PC-3 (cell line): ENCODE data around the gene C1QTNF2. TPM values are rescaled to one million over a fixed set of nuclear protein-coding genes. Genes with fewer than 3 reads are reported as not detected.

Experiments
- ATAC-seq: fragments of 200-7000 bp; cut with Tn5 transposase; 2 replicates; pipeline ENCODE4 v1.9.1; 2020; ENCODE audit warnings: mild to moderate bottlenecking, moderate library complexity
- BruUV-seq: library from RNA; stranded (reverse); fragments of 400-500 nt; replicated peaks from 2 replicates; lab custom pipeline; 2021; lab: Mats Ljungman, UMichigan
- CTCF ChIA-PET: fragments of 300-600 bp; sonication (Branson Sonifier 250); formaldehyde crosslinking; loops from one replicate; lab custom pipeline; 2022; ENCODE audit warnings: antibody characterized with exemption; lab: Charles Lee
- POLR2A ChIA-PET: fragments of 300-600 bp; sonication (Branson Sonifier 250); formaldehyde crosslinking; loops from one replicate; lab custom pipeline; 2022; ENCODE audit warnings: antibody characterized with exemption; ENCODE audit not compliant: unreplicated experiment; lab: Charles Lee
- DNase-seq: peaks from one replicate; pipeline ENCODE4 v3.0.0-alpha.2; 2015
- H2AFZ ChIP-seq: fragments of 300-600 bp; sonication (generic); 2 replicates; pipeline ENCODE4 v1.6.0; 2016; ENCODE audit warnings: antibody characterized with exemption, low read length
- H3F3A ChIP-seq: fragments of 300-600 bp; sonication (generic); one replicate; pipeline ENCODE4 v1.6.0; 2017; ENCODE audit warnings: antibody characterized with exemption, low read length, control low read depth, mild to moderate bottlenecking; ENCODE audit not compliant: unreplicated experiment
- H3K27ac ChIP-seq: fragments of 300-600 bp; sonication (generic); 2 replicates; pipeline ENCODE4 v1.5.1; 2016; ENCODE audit warnings: mild to moderate bottlenecking, low read length
- H3K27me3 ChIP-seq: fragments of 300-600 bp; sonication (generic); 2 replicates; pipeline ENCODE4 v1.6.1; 2016; ENCODE audit warnings: low read length, mixed read lengths
- H3K36me3 ChIP-seq: fragments of 300-600 bp; sonication (generic); 2 replicates; pipeline ENCODE4 v1.6.1; 2016; ENCODE audit warnings: low read depth, mixed run types, low read length, mixed read lengths
- H3K4me1 ChIP-seq: fragments of 300-600 bp; sonication (generic); 2 replicates; pipeline ENCODE4 v1.5.1; 2016; ENCODE audit warnings: low read length; ENCODE audit not compliant: insufficient read depth
- H3K4me2 ChIP-seq: fragments of 300-600 bp; sonication (generic); 2 replicates; pipeline ENCODE4 v1.6.0; 2016; ENCODE audit warnings: low read length
- H3K4me3 ChIP-seq: fragments of 300-600 bp; sonication (generic); 2 replicates; pipeline ENCODE4 v1.5.1; 2016; ENCODE audit warnings: mild to moderate bottlenecking, low read length, mixed read lengths
- H3K79me2 ChIP-seq: fragments of 300-600 bp; sonication (generic); 2 replicates; pipeline ENCODE4 v1.6.1; 2017; ENCODE audit warnings: low read length, mixed read lengths
- H3K9ac ChIP-seq: fragments of 300-600 bp; sonication (generic); 2 replicates; pipeline ENCODE4 v1.6.0; 2016; ENCODE audit warnings: mild to moderate bottlenecking, low read length
- H3K9me2 ChIP-seq: fragments of 300-600 bp; sonication (generic); replicated peaks from 2 replicates; pipeline ENCODE4 v1.6.1; 2016; ENCODE audit warnings: mixed run types, low read length, mixed read lengths
- H3K9me3 ChIP-seq: fragments of 300-600 bp; sonication (generic); 2 replicates; pipeline ENCODE4 v1.6.1; 2016; ENCODE audit warnings: low read length, mixed read lengths
- H4K20me1 ChIP-seq: fragments of 300-600 bp; sonication (generic); 2 replicates; pipeline ENCODE4 v1.6.1; 2016; ENCODE audit warnings: low read length, mixed read lengths
- CTCF ChIP-seq: fragments of 300-600 bp; sonication (generic); conservative IDR thresholded peaks from 2 replicates; pipeline ENCODE4 v1.5.1; 2017; ENCODE audit warnings: antibody characterized with exemption, low read depth, mild to moderate bottlenecking, low read length
- EZH2 ChIP-seq: fragments of 300-600 bp; sonication (generic); IDR thresholded peaks from one replicate; pipeline ENCODE4 v1.6.1; 2017; ENCODE audit warnings: antibody characterized with exemption, mild to moderate bottlenecking, low read length; ENCODE audit not compliant: unreplicated experiment
- EZH2phosphoT487 ChIP-seq: fragments of 300-600 bp; sonication (generic); IDR thresholded peaks from 2 replicates; pipeline ENCODE4 v1.6.1; 2018; ENCODE audit warnings: mild to moderate bottlenecking, antibody characterized with exemption, low read length, borderline replicate concordance
- intact Hi-C: fragments of 100-400 bp; cut with micrococcal nuclease; formaldehyde crosslinking; loops from 2 replicates; pipeline ENCODE4 v1.9.0; 2023
- total RNA-seq: library from RNA; depleted of rRNA; stranded (reverse); fragments of >200 nt; gene quantifications from 2 replicates; pipeline ENCODE4 v1.2.3, GENCODE V29; 2014

C1QTNF2 gene
- total RNA-seq, 1 experiment from 2014 or later, result 0.04 TPM

DNA sequence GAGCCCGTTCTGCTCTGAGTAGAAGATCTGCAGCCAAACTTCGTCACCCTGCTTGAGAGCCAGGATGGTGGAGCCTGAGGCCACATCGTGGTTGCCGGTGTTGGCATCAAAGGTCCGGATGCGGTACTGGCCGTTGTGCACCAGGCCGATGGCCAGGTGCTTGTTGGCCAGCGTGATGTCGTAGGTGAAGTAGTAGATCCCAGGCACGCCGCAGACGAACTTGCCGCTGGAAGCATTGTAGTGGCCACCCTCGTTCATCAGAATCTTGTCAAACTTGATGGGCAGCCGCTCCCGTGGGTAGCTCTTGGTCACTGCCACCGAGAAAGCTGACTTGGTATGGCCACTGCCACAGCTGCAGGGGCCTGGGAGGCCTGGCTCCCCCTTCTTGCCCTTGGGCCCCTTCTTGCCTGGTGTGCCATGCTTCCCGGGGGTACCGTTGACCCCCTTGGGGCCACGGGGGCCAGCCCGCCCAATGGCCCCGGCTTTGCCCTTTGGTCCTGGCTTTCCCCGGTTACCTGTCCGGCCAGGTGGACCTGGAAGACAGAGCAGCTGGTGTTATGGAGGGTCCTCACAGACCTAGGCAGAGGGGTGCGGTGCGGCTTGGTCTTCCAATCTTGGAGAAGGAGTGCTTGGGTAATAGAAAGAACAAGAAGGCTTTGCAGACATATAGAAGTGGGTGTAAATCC, 21.0 kb downstream of the C1QTNF2 start:
- H3K4me3 ChIP-seq, result no peak overlapping the region
- CTCF ChIA-PET, result interaction anchor here (0.5 kb wide), 1 partner anchor 146 kb away, joined by 6 read pairs; no protein-coding TSS in a partner anchor
- no peak for ATAC-seq
- H3K79me2 ChIP-seq, result no peaks in the 10 kb centered on the region
- intact Hi-C loops, result no loop called here
- no peaks in the 10 kb centered on the region for H3K27me3 ChIP-seq
- BruUV-seq, result no TSS peak
- no peaks in the 10 kb centered on the region for H3F3A ChIP-seq
- no peaks in the 10 kb centered on the region; the same call in 1 of the 2 replicates for H3K4me1 ChIP-seq
- DNase-seq, result no peak
- no peak overlapping the region for H3K9ac ChIP-seq
- POLR2A ChIA-PET, result no interaction called here
- H3K9me3 ChIP-seq, result no peaks in the 10 kb centered on the region
- H2AFZ ChIP-seq, result no peak overlapping the region
- no peaks in the 10 kb centered on the region for H3K9me2 ChIP-seq
- no peaks in the 10 kb centered on the region for H4K20me1 ChIP-seq
- TF ChIP-seq EZH2 (no peak), CTCF (no peak), EZH2phosphoT487 (no peak)
- no peak overlapping the region for H3K4me2 ChIP-seq
- no peak overlapping the region for H3K27ac ChIP-seq
- H3K36me3 ChIP-seq, result no peaks in the 10 kb centered on the region

GRCh38 chr5:160348080-160348479, 22.3 kb downstream of the C1QTNF2 start:
- no peak overlapping the region for H3K4me3 ChIP-seq
- no peak overlapping the region for H2AFZ ChIP-seq
- no peaks in the 10 kb centered on the region for H3K36me3 ChIP-seq
- H3K9me3 ChIP-seq, result no peaks in the 10 kb centered on the region
- DNase-seq (no peak), ATAC-seq (no peak)
- intact Hi-C loops, result no loop called here
- no peak overlapping the region for H3K9ac ChIP-seq
- BruUV-seq, result no TSS peak
- H3K4me1 ChIP-seq, result no peaks in the 10 kb centered on the region; the same call in 1 of the 2 replicates
- H3K27me3 ChIP-seq, result no peaks in the 10 kb centered on the region
- no peak overlapping the region for H3K27ac ChIP-seq
- no peaks in the 10 kb centered on the region for H3F3A ChIP-seq
- H3K79me2 ChIP-seq, result no peaks in the 10 kb centered on the region
- no peaks in the 10 kb centered on the region for H4K20me1 ChIP-seq
- no peak overlapping the region for H3K4me2 ChIP-seq
- no peaks in the 10 kb centered on the region for H3K9me2 ChIP-seq
- TF ChIP-seq CTCF (no peak), EZH2phosphoT487 (no peak), EZH2 (no peak)
- ChIA-PET CTCF (no interaction called here), POLR2A (no interaction called here)

DNA sequence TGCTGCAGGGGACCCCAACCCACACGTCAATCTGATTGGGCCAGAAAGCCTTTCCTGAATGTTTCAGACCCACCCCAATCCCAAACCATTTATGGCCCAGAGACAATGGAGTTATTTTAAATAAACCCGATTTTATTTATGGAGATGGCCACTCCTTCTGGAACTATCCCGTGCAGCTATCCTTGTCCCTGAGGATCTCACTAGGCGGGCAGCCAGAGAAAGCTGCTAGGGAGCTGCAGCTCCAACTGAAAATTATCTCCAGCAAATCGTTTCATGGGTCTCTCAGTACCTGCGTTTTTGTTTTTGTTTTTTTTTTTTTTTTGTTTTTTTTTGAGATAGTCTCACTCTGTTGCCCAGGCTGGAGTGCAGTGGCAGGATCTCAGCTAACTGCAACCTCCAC, 23.0 kb downstream of the C1QTNF2 start:
- Histone ChIP-seq H3K79me2 (no peaks in the 10 kb centered on the region), H3K4me1 (peaks cover 6% of the 10 kb centered on the region; the same call in 1 of the 2 replicates), H3K27ac (no peak overlapping the region), H3K4me3 (no peak overlapping the region), H3K9ac (no peak overlapping the region), H3K9me3 (no peaks in the 10 kb centered on the region), H3K9me2 (no peaks in the 10 kb centered on the region), H2AFZ (no peak overlapping the region), H3F3A (no peaks in the 10 kb centered on the region), H3K27me3 (no peaks in the 10 kb centered on the region), H3K4me2 (no peak overlapping the region), H4K20me1 (no peaks in the 10 kb centered on the region), H3K36me3 (no peaks in the 10 kb centered on the region)
- CTCF ChIA-PET, result no interaction called here
- no peak for ATAC-seq
- no peak for DNase-seq
- intact Hi-C loops, result no loop called here
- BruUV-seq, result no TSS peak
- POLR2A ChIA-PET, result no interaction called here
- TF ChIP-seq CTCF, result no peak
- no peak for TF ChIP-seq EZH2phosphoT487
- TF ChIP-seq EZH2, result no peak
